GM12864 (cell line): ENCODE data around the gene ASCL2.

Source experiments
- DNase-seq: peaks from one replicate; pipeline ENCODE4 v3.0.0-alpha.2; 2011; ENCODE audit warnings: low read depth
- H3K4me3 ChIP-seq: 2 replicates; pipeline ENCODE4 v1.5.1; 2011; ENCODE audit warnings: mild to moderate bottlenecking, low read depth, low read length, control low read depth
- TF ChIP-seq, protein P1 (sequence below): IDR thresholded peaks from 2 replicates; pipeline ENCODE4 v1.5.1; 2011; ENCODE audit warnings: low read depth, mild to moderate bottlenecking, moderate library complexity, low read length, control low read depth, inconsistent platforms; ENCODE audit errors: missing control alignments

The ASCL2 gene

DNA sequence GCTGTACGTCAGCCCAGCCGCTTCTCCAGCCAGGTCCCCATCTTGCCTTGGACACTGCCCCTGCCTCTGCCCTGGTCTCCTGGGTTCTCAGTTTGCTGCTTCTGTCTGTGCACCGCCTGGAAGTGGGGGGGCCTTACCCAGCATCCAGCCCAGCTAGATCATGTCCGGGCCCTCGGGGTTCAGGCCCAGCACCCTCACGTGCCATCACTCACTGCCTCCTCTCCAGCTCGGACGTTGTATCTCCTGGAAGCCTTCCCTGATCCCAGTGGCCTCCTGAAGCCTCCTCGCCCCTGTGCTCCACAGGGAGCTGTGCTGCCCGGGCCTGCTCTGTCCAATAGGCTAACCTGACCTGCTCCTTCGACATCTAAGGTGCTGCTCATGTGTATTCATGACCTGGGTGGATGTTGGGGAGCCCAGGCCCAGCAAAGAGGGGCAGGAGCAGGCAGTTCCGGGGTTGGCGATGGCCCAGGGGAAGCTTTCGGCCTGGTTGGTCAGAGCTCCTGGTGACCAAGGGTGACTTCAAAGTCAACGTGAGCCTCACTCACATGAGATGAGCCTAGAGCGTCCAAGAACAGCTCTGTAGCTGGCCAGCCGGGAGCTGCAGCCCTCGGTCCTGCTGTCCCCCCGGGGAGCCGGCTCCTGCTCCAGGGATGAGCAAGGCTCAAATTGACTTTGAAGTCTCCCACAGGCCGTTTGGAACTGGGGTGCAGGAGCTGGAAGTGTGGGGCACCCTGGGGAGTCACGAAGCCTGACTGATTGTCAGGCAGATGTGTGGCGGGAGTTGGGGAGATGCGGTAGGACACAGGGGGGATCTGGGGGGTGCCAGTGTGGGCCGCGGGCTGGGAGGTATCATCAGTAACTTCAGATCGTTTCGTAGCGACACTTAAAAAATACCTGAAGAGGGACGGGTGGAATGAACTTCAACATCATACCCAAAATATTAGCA lies 5.2 kb upstream of the ASCL2 start:
- no peak overlapping the region for H3K4me3 ChIP-seq
- DNase-seq = no peak
- TF ChIP-seq, protein P1, sequence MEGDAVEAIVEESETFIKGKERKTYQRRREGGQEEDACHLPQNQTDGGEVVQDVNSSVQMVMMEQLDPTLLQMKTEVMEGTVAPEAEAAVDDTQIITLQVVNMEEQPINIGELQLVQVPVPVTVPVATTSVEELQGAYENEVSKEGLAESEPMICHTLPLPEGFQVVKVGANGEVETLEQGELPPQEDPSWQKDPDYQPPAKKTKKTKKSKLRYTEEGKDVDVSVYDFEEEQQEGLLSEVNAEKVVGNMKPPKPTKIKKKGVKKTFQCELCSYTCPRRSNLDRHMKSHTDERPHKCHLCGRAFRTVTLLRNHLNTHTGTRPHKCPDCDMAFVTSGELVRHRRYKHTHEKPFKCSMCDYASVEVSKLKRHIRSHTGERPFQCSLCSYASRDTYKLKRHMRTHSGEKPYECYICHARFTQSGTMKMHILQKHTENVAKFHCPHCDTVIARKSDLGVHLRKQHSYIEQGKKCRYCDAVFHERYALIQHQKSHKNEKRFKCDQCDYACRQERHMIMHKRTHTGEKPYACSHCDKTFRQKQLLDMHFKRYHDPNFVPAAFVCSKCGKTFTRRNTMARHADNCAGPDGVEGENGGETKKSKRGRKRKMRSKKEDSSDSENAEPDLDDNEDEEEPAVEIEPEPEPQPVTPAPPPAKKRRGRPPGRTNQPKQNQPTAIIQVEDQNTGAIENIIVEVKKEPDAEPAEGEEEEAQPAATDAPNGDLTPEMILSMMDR = no peak

DNA sequence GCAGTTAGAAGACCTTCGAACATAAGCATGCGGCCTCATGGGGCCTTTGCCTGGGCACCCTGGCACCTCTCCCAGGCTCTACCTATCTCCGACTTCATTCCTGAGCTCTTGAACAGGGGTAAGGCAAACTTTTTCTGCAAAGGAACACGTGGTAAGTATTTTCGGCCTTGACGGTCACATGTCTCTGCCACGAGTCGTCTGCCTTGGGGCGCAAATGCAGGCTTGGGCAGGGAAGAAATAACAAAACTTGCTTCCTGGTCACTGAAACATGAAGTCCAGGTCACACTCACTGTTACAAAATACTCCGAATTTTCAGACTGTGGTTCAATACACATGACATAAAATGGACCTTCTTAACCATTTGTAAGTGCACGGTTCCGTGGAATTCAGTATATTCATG lies 3.4 kb upstream of the ASCL2 start:
- TF ChIP-seq, protein P1 = no peak
- no peak overlapping the region for H3K4me3 ChIP-seq
- DNase-seq = no peak

DNA sequence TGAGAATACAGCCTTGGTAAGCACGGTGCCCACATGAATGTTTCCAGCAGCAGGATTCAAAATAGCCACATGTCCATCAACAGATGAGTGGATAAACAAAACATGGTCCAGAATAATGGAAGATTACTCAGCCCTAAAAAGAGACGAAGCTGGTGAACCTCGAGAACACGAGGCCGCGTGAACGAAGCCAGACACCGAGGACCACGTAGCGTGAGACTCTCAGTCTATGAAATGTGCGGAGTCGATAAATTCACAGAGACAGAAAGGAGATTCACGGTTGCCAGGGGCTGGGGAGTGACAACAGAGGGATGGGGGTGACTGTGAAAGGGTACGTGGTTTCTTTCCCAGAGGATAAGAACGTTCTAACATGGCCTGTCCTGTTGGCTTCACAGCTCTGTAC lies 2.9 kb upstream of the ASCL2 start:
- no peak overlapping the region for H3K4me3 ChIP-seq
- TF ChIP-seq, protein P1 = no peak
- DNase-seq = no peak

DNA sequence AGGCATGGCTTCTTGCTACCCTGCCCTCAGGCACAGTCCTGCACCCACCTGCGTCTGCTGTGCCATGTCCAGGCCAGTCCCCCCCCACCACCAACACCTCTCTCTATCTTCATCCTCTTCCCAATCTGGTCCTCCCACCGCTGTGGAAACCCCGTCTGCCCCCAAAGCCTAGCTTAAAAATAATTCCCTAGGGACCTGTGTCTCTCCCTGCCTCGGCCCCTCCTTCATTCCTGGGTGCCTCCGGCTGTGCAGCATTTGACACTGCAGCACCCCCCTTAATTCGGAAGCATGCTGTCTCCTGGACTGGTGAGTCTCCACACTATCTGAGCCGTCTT lies 2.5 kb upstream of the ASCL2 start:
- no peak overlapping the region for H3K4me3 ChIP-seq
- TF ChIP-seq, protein P1 = no peak
- DNase-seq = no peak

DNA sequence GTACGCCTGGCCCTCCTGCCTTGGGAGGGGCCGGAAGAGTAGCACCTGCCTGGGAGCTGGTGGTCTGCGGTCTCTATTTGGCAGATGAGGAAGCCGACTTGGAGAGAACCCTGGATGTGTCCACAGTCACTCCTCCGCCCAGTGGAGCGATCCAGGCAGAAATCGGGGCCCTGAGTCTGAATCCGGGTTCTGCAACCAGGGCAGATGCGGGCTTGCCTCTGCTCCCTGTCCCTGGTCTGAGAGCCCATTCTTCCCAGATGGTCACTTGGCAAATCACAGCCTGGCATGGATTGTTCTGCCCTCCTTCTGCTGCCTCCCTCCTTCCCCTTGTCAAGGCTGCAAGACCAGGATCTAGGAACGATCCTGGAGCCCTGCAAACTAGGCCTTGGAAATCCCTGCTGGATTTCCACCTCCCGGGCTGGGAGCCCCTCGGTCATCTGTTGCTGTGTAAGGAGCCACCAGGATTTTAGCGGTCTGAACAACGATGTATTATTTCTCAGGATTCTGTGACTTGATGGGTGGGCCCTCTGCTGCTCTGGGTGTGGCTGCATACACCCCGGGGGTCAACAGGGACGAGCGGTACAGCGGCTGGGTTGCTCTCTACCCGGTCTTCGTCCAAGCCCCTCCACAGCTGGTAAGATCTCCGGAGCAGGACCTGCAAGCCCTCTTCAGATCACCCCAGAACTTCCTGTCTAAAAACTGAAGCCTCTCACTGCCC lies 2.0 kb upstream of the ASCL2 start:
- H3K4me3 ChIP-seq = no peak overlapping the region
- DNase-seq = no peak
- TF ChIP-seq, protein P1 = no peak

DNA sequence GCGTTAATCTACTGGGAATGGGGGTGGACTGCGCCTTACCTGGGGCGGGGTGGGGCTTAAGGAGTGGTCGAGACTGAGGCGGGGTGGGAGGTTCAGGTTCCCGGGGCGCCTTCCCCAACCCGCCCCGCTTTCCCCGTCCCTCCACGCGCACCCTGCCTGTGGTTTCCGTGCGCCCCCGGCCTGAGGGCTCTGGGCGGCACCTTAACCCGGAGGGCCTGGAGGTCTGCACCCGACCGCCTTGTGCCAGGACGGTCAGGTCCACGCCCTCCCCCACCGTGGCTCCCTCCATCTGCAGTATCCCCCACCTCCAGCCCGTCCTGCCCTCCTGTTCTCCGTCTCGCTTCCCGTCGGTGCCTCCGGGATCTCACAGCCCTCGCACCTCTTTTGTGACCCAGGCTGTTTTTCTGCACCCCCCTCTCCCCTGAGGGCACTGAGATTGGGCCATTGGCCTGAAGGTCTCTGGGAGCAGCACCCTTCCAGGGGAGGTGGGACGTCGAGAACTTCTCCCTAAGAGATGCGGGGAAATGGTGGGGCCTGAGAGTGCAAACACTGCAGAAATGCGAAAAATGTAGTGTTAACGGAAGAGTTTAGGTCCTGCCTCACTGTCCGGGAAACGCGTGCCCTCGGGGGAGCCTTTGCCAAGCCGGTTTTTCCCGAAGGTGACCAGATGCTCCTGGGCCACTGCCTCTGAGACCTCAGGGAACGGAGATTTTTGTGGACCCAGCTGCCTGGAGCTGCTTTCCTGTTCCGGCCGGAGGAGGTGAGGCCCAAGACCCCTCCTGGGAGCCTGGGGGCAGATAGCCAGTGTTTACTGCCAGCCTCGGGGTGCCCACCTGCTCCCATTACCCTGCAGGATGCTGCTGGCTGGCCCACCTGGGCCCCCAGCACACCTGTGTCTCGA lies 1.2 kb upstream of the ASCL2 start:
- TF ChIP-seq, protein P1 = no peak
- no peak for DNase-seq

More for the DNA sequence above, 1.2 kb upstream of the ASCL2 start:
- H3K4me3 ChIP-seq = no peak overlapping the region
